ENCODE measurements around the gene ZNF618.

- TF ChIP-seq, protein P1, sequence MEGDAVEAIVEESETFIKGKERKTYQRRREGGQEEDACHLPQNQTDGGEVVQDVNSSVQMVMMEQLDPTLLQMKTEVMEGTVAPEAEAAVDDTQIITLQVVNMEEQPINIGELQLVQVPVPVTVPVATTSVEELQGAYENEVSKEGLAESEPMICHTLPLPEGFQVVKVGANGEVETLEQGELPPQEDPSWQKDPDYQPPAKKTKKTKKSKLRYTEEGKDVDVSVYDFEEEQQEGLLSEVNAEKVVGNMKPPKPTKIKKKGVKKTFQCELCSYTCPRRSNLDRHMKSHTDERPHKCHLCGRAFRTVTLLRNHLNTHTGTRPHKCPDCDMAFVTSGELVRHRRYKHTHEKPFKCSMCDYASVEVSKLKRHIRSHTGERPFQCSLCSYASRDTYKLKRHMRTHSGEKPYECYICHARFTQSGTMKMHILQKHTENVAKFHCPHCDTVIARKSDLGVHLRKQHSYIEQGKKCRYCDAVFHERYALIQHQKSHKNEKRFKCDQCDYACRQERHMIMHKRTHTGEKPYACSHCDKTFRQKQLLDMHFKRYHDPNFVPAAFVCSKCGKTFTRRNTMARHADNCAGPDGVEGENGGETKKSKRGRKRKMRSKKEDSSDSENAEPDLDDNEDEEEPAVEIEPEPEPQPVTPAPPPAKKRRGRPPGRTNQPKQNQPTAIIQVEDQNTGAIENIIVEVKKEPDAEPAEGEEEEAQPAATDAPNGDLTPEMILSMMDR (IDR thresholded peaks at IDR 0.05) = no peak
- no peak for TF ChIP-seq POLR2A (IDR thresholded peaks at IDR 0.05)
- TF ChIP-seq POLR2AphosphoS5 (IDR thresholded peaks at IDR 0.05) = no peak
These were observed 140.0 kb downstream of the ZNF618 start for GRCh38 chr9:114016101-114016500.

All from stomach (tissue), 4 donors.